SK-N-MC (cell line): ENCODE results near the gene MTF1.

Experiments used
- EZH2 ChIP-seq: fragments of 200-600 bp; sonication (generic); IDR thresholded peaks from one replicate; pipeline ENCODE4 v1.6.1; 2017; ENCODE audit warnings: antibody characterized with exemption
- POLR2AphosphoS5 ChIP-seq: IDR thresholded peaks from 2 replicates; pipeline ENCODE4 v1.6.1; 2012; ENCODE audit warnings: mild to moderate bottlenecking, low read depth, low read length, borderline replicate concordance

- TF ChIP-seq POLR2AphosphoS5, result no peak
- no peak for TF ChIP-seq EZH2
Measured at GRCh38 chr1:37845049-37845646, 14.2 kb downstream of the MTF1 start.
